Motor neuron (in vitro differentiated cells): ENCODE results near the gene CAMSAP3. TPM values are rescaled to one million over a fixed set of nuclear protein-coding genes. Genes with fewer than 3 reads are reported as not detected.
A peak's percentile ranks its signal among the peaks of the same experiment; 100 is the strongest.
"Not testable (repeated sequence)": the region's sequence is repeated elsewhere in the genome, so short reads cannot be mapped to it uniquely, and the experiment has no call there.

Experiments used
- ATAC-seq, 8 experiments: fragments of 200-7000 bp; cut with Tn5 transposase; replicated peaks in 6 of 8; 2 replicates each; pipeline ENCODE4 v1.8.0; 2021; ENCODE audit warnings: mild to moderate bottlenecking in 8 of 8, moderate library complexity in 8 of 8
- H3K27ac ChIP-seq, 2 donors: fragments of 250-450 bp; sonication (Bioruptor Pico); 2 replicates each; pipeline ENCODE4 v1.9.0; 2021; ENCODE audit warnings: antibody characterized with exemption in 2 of 2, mild to moderate bottlenecking in 2 of 2, moderate library complexity in 1 of 2
- H3K4me1 ChIP-seq, 2 donors: fragments of 250-450 bp; sonication (Bioruptor Pico); replicated peaks in 1 of 2; 2 replicates each; pipeline ENCODE4 v1.6.1; 2021; ENCODE audit warnings: antibody characterized with exemption in 2 of 2, mild to moderate bottlenecking in 2 of 2, moderate library complexity in 1 of 2
- H3K4me3 ChIP-seq, 5 donors: fragments of 250-450 bp; sonication (Bioruptor Pico); 2 replicates each; pipeline ENCODE4 v1.9.0; 2021; ENCODE audit warnings: antibody characterized with exemption in 5 of 5, mild to moderate bottlenecking in 5 of 5, moderate library complexity in 4 of 5
- WGBS, 10 experiments: fragments of 450-650 bp; shearing (Covaris generic); methylation state at CpG; one replicate each; pipeline ENCODE4 v1.0.0; 2022; 5-methylcytosine and 5-hydroxymethylcytosine counted together
- in situ Hi-C, 9 experiments: fragments of 400-800 bp; cut with MboI; loops; one replicate each; pipeline ENCODE4 v1.15.0; 2021; ENCODE audit warnings: low sequenced_read_pairs in 9 of 9, low pct_unique_long_range_greater_than_20kb in 2 of 9; ENCODE audit not compliant: unreplicated experiment in 9 of 9
- total RNA-seq, 8 experiments: library from RNA; unstranded; fragments of 300-600 nt; gene quantifications; 2 replicates each; pipeline versions ENCODE4 v1.2.3 to v1.2.4, GENCODE V29; 2022

CAMSAP3 gene
- total RNA-seq, 8 experiments from 2014 or later = 0.46 to 7.9 (median 4.3) TPM

DNA sequence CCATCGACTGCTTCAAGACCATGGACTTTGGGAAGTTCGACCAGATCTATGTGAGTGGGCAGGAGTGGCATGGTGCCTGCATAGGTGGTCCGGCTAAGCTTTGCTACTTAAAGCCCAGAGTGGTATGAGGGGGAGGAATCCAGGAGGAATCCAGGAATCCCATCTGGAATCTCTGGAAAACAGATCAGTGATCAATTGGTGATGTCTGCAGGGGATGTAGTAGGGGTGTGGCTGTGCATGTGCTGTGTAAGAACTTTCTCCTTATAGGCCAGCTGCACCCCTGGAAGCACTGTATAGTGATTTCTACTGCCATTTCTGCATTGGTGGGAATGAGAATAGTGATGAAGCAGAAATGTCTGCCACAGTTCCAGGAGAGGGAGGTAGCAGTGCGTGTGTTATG, 36.6 kb upstream of the CAMSAP3 start:
- no peaks in the 10 kb centered on the region for H3K4me1 ChIP-seq
- in situ Hi-C loops = loop anchor here in 1 of 9 experiments (25.0 kb wide), 2 partner anchors 103 to 253 kb away; partner anchors contain the start of gene RETN
- WGBS, 10 experiments = 0 to 100% (median 70%) methylated on average over 1 to 3 of the region's 4 CpGs; no CpG with 5 or more reads in 3 of the 10 experiments
- H3K27ac ChIP-seq = no peak overlapping the region
- no peak overlapping the region for H3K4me3 ChIP-seq
- ATAC-seq = no peak

DNA sequence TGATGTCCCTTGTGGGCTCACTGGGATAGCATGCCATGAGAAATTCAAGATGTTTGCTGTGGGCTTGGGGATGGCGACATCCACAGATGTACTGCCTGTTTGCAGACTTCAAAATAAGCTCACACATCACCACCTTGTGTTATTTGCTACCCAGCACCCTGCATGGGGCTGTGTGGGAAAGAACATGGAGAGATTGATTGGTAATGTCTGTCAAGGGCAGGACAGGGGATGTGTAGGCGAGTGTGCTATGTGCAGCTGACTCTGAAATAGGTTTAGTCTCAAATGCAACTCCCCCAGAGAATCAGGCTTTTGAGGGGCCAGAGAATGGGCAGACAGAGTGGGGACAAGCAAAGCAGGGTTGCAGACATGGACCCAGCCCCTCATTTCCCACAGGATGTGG, 35.4 kb upstream of the CAMSAP3 start:
- H3K4me1 ChIP-seq = no peaks in the 10 kb centered on the region
- WGBS, 10 experiments = 90 to 93% methylated on average over 2 of the region's 2 CpGs; no CpG with 5 or more reads in 8 of the 10 experiments
- in situ Hi-C loops = loop anchor here in 1 of 9 experiments (25.0 kb wide), 2 partner anchors 102 to 252 kb away; partner anchors contain the start of gene RETN
- H3K27ac ChIP-seq = no peak overlapping the region
- no peak for ATAC-seq
- no peak overlapping the region for H3K4me3 ChIP-seq

DNA sequence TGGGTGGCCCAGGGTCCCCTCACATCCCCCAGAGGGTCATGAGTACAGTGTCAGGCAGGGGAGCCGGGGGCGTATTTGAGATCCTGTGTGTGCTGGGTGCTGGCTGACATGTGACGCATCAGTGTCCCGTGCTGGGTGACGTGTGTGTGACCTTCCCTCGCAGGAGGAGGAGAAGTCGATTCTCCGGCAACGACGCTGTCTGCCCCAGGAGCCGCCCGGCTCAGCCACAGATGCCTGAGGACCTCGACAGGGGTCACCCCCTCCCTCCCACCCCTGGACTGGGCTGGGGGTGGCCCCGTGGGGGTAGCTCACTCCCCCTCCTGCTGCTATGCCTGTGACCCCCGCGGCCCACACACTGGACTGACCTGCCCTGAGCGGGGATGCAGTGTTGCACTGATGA, 34.3 kb upstream of the CAMSAP3 start:
- Histone ChIP-seq H3K4me3 (no peak overlapping the region), H3K27ac (no peak overlapping the region), H3K4me1 (no peaks in the 10 kb centered on the region)
- ATAC-seq = peak in 5 of 8 experiments; percentile 56 to 85 (median 62)
- WGBS, 10 experiments = no CpG with 5 or more reads among the region's 17 CpGs
- in situ Hi-C loops = loop anchor here in 1 of 9 experiments (25.0 kb wide), 2 partner anchors 101 to 251 kb away; partner anchors contain the start of gene RETN

GRCh38 chr19:7562646-7563393, 32.8 kb upstream of the CAMSAP3 start:
- Histone ChIP-seq H3K4me1 (no peaks in the 10 kb centered on the region), H3K4me3 (no peak overlapping the region), H3K27ac (no peak overlapping the region)
- ATAC-seq = peak in 1 of 8 experiments; percentile 43
- in situ Hi-C loops = loop anchor here in 1 of 9 experiments (25.0 kb wide), 2 partner anchors 99 to 249 kb away; partner anchors contain the start of gene RETN
- 17 to 71% (median 62%) methylated on average over 1 to 8 of the region's 16 CpGs; no CpG with 5 or more reads in 2 of the 10 experiments for WGBS, 10 experiments

- 80 to 100% (median 99%) methylated on average over 1 to 4 of the region's 4 CpGs; no CpG with 5 or more reads in 2 of the 10 experiments for WGBS, 10 experiments
- ATAC-seq = no peak
- in situ Hi-C loops = loop anchor here in 1 of 9 experiments (25.0 kb wide), 2 partner anchors 97 to 247 kb away; partner anchors contain the start of gene RETN
- H3K27ac ChIP-seq = no peak overlapping the region
- H3K4me3 ChIP-seq = no peak overlapping the region
- no peaks in the 10 kb centered on the region for H3K4me1 ChIP-seq
Observed at GRCh38 chr19:7564866-7565265, 30.8 kb upstream of the CAMSAP3 start.

DNA sequence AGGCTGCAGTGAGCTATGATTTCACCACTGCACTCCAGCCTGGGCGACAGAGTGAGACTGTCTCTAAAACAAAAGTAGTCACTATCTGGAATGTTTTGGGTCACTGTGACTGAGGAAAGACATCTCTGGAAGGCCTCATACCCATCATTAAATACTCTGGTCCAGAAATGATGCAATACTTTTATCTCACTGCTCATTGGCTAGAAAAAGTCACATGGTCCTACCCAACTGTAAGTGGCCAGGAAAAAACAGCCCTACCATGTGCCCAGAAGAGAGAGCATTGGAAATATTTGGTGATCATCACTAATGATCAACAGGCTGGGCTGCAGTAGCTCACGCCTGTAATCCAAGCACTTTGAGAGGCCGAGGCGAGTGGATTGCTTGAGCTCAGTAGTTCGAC, 30.3 kb upstream of the CAMSAP3 start:
- Histone ChIP-seq H3K4me1 (no peaks in the 10 kb centered on the region), H3K4me3 (no peak overlapping the region), H3K27ac (no peak overlapping the region)
- WGBS, 10 experiments = 33 to 100% (median 78%) methylated on average over 1 to 4 of the region's 5 CpGs; no CpG with 5 or more reads in 3 of the 10 experiments
- in situ Hi-C loops = loop anchor here in 1 of 9 experiments (25.0 kb wide), 2 partner anchors 97 to 247 kb away; partner anchors contain the start of gene RETN
- ATAC-seq = no peak

GRCh38 chr19:7570761-7571160, 24.9 kb upstream of the CAMSAP3 start:
- Histone ChIP-seq H3K27ac (no peak overlapping the region), H3K4me3 (no peak overlapping the region), H3K4me1 (no peaks in the 10 kb centered on the region)
- WGBS, 10 experiments = 45 to 100% (median 71%) methylated on average over 1 to 5 of the region's 5 CpGs; no CpG with 5 or more reads in 1 of the 10 experiments
- ATAC-seq = no peak
- in situ Hi-C loops = loop anchor here in 1 of 9 experiments (25.0 kb wide), 2 partner anchors 92 to 242 kb away; partner anchors contain the start of gene RETN

DNA sequence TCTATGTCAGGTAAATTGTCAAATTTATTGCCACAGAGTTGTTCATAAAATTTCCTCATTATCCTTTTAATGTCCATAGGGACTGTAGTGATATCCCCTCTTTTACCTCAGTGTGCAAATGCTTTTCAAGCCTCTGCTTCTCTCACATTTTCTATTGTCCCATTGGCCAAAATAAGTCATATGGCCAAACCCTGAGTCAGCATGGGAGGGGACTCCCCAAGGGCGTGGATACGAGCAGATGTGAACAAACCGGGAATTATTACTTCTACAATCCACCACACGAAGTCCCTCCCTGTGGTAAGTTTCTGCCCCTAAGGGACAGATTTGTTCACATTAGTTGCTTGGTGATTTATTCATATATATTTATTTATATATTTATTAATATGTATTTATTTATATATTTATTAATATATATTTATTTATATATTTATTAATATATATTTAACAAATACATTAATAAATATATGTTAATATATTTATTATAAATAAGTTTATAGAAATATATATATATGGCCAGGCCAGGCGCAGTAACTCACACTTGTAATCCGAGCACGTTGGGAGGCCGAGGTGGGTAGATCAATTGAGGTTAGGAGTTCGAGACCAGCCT, 20.1 kb upstream of the CAMSAP3 start:
- Histone ChIP-seq H3K4me3 (no peak overlapping the region), H3K27ac (no peak overlapping the region), H3K4me1 (no peaks in the 10 kb centered on the region)
- 20 to 87% (median 52%) methylated on average over 1 to 9 of the region's 9 CpGs for WGBS, 10 experiments
- ATAC-seq = peak in 3 of 8 experiments; percentile 88 to 98 (median 98)
- in situ Hi-C loops = loop anchor here in 2 of 9 experiments (25.0 kb wide), 2 partner anchors 212 to 237 kb away; no protein-coding TSS in a partner anchor

DNA sequence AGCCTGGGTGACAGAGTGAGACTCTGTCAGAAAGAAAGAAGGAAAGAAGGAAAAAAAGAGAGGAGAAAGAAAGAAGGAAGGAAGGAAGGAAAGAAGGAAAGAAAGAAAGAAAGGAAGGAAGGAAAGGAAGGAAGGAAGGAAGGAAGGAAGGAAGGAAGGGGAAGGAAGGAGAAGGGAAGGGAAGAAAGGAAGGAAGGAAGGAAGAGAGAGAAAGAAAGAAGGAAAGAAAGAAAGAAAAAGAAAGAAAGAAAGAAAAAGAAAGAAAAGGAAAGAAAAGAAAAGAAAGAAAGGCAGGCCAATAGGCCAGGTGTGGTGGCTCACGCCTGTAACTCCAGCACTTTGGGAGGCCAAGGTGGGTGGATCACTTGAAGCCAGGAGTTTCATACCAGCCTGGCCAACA, 18.2 kb upstream of the CAMSAP3 start:
- not testable (repeated sequence) for ATAC-seq, H3K4me3 ChIP-seq, H3K4me1 ChIP-seq, H3K27ac ChIP-seq
- in situ Hi-C loops = loop anchor here in 2 of 9 experiments (25.0 kb wide), 2 partner anchors 210 to 235 kb away; no protein-coding TSS in a partner anchor
- 60 to 100% (median 87%) methylated on average over 1 of the region's 1 CpG; no CpG with 5 or more reads in 2 of the 10 experiments for WGBS, 10 experiments

DNA sequence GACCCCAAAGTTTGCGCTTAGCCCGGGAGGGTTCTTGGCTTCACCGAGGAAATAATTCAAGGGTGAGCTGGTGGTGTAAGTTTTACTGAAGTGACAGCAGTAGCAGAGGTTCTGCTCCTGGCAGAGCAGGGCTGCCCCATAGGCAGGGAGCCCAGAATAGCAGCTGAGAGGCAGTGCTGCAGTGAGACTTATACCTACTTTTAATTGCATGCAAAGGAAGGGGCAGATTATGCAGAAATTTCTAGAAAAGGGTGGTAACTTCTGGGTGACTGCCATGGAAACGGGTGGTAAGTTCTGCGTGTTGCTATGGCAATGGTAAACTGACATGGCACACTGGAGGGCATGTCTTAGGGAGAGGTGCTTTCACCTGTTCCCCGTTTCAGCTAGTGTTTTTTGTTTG, 17.5 kb upstream of the CAMSAP3 start:
- no peak overlapping the region for H3K27ac ChIP-seq
- peak in 3 of 8 experiments; percentile 28 to 82 (median 40) for ATAC-seq
- H3K4me1 ChIP-seq = no peaks in the 10 kb centered on the region
- H3K4me3 ChIP-seq = no peak overlapping the region
- in situ Hi-C loops = loop anchor here in 2 of 9 experiments (25.0 kb wide), 2 partner anchors 209 to 234 kb away; no protein-coding TSS in a partner anchor
- 26 to 78% (median 43%) methylated on average over 2 to 6 of the region's 6 CpGs; no CpG with 5 or more reads in 5 of the 10 experiments for WGBS, 10 experiments

GRCh38 chr19:7579182-7579581, 16.5 kb upstream of the CAMSAP3 start:
- no peak for ATAC-seq
- WGBS, 10 experiments = 43 to 60% (median 45%) methylated on average over 1 to 6 of the region's 6 CpGs; no CpG with 5 or more reads in 5 of the 10 experiments
- Histone ChIP-seq H3K4me3 (no peak overlapping the region), H3K4me1 (no peaks in the 10 kb centered on the region), H3K27ac (no peak overlapping the region)
- in situ Hi-C loops = loop anchor here in 2 of 9 experiments (25.0 kb wide), 2 partner anchors 208 to 233 kb away; no protein-coding TSS in a partner anchor

DNA sequence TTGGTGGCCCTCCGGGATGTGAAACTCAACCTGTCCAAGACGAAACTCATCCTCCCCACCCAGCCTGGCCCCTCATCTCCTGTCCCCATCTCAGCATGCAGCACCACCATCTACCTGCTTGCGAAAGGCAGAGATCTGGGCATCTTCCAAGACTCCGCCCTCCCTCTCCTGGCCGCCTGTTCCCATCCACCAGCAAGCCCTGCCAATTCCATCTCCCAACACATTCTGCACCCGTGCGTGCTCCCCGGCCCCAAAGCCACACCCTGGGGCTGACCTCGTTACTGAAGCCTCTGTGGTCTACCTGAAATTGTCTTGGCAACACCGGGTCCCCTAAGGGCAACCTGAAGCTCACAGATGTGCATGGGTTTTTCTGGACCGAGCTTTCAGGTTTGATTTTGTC, 13.2 kb upstream of the CAMSAP3 start:
- in situ Hi-C loops = loop anchor here in 2 of 9 experiments (25.0 kb wide), 2 partner anchors 205 to 230 kb away; no protein-coding TSS in a partner anchor
- Histone ChIP-seq H3K4me1 (no peaks in the 10 kb centered on the region), H3K27ac (no peak overlapping the region), H3K4me3 (no peak overlapping the region)
- 0 to 100% (median 35%) methylated on average over 1 to 9 of the region's 11 CpGs; no CpG with 5 or more reads in 1 of the 10 experiments for WGBS, 10 experiments
- no peak for ATAC-seq
